ENCODE data around the gene BIN2. TPM values are rescaled to one million over a fixed set of nuclear protein-coding genes. Genes with fewer than 3 reads are reported as not detected.

Gene BIN2
- total RNA-seq, 2 experiments from 2014 or later = 0.88 to 14.7 TPM

GRCh38 chr12:51348116-51348515 is 24.1 kb upstream of the BIN2 start:
- peaks cover 4% of the 10 kb centered on the region for H3K4me1 ChIP-seq (ENCODE audit: insufficient read depth, low read length, poor library complexity, severe bottlenecking)
- POLR2A ChIA-PET = interaction anchor here (0.6 kb wide), 1 partner anchor 14 kb away, joined by 4 read pairs; no protein-coding TSS in a partner anchor
- no peaks in the 10 kb centered on the region for H3K9me2 ChIP-seq (ENCODE audit: insufficient read depth, low read length)
- no peak overlapping the region for H3K4me3 ChIP-seq (ENCODE audit: low read depth, low read length, poor library complexity, severe bottlenecking)
- no peak overlapping the region for H2AFZ ChIP-seq (ENCODE audit: low read length)
- BruUV-seq (replicated peaks) = no TSS peak
- no peak for DNase-seq (ENCODE audit: low spot score)
- H4K20me1 ChIP-seq (ENCODE audit: insufficient read depth, low read length) = no peaks in the 10 kb centered on the region
- H3K4me2 ChIP-seq (ENCODE audit: low read length) = no peak overlapping the region
- CTCF ChIA-PET (ENCODE audit: unreplicated experiment) = no interaction called here
- intact Hi-C loops (cut with micrococcal nuclease; ENCODE audit: unreplicated experiment) = loop anchor here (10.0 kb wide), 1 partner anchor 583 kb away; the partner anchor contains the start of gene ATF1
- no peak overlapping the region for H3K27ac ChIP-seq (ENCODE audit: low read depth, low read length, poor library complexity, severe bottlenecking)
- no peaks in the 10 kb centered on the region for H3K9me3 ChIP-seq (ENCODE audit: low read length)
- H3K36me3 ChIP-seq (ENCODE audit: insufficient read depth, low read length) = no peaks in the 10 kb centered on the region
- no peaks in the 10 kb centered on the region for H3K79me2 ChIP-seq (ENCODE audit: insufficient read depth, low read depth, low read length)
- TF ChIP-seq CTCF (conservative IDR thresholded peaks at IDR 0.05; ENCODE audit: low read length) (no peak), EZH2phosphoT487 (IDR thresholded peaks at IDR 0.05; ENCODE audit: borderline replicate concordance, low read depth, low read length) (no peak)

GRCh38 chr12:51346581-51346980 is 22.6 kb upstream of the BIN2 start, which contains the start of gene CELA1:
CELA1 (minus strand) TSS chr12:51346679; CDS start chr12:51346638, 41 bp downstream.
- POLR2A ChIA-PET = no interaction called here
- no peak for TF ChIP-seq CTCF (conservative IDR thresholded peaks at IDR 0.05; ENCODE audit: low read length)
- TF ChIP-seq EZH2phosphoT487 (IDR thresholded peaks at IDR 0.05; ENCODE audit: borderline replicate concordance, low read depth, low read length) = no peak
- BruUV-seq (replicated peaks) = no TSS peak

DNA sequence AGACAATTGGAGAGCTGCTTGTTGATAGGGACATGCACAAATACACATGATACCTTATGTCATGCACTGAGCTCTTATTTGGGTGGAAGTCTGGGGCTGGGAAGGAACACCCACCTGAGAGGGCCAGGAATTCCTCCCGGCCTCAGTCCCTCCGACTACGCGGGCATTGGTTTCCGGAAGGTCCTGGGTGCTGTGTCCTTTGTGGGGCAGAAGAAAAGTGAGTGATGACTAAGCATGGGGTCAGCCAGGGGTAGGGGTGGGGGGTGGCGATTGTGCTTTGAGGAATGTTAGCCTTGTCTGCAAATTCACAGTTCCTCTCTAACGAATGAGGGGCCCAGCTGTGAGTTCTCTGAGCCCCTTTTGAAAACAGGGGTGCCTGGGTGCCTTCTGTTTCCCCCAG is 21.7 kb upstream of the BIN2 start:
- Histone ChIP-seq H3K4me2 (ENCODE audit: low read length) (no peak overlapping the region), H2AFZ (ENCODE audit: low read length) (no peak overlapping the region), H3K27ac (ENCODE audit: low read depth, low read length, poor library complexity, severe bottlenecking) (no peak overlapping the region), H4K20me1 (ENCODE audit: insufficient read depth, low read length) (no peaks in the 10 kb centered on the region), H3K4me3 (ENCODE audit: low read depth, low read length, poor library complexity, severe bottlenecking) (no peak overlapping the region), H3K36me3 (ENCODE audit: insufficient read depth, low read length) (no peaks in the 10 kb centered on the region), H3K9me2 (ENCODE audit: insufficient read depth, low read length) (no peaks in the 10 kb centered on the region), H3K79me2 (ENCODE audit: insufficient read depth, low read depth, low read length) (no peaks in the 10 kb centered on the region), H3K9me3 (ENCODE audit: low read length) (no peaks in the 10 kb centered on the region), H3K4me1 (ENCODE audit: insufficient read depth, low read length, poor library complexity, severe bottlenecking) (peaks cover 9% of the 10 kb centered on the region)
- ChIA-PET CTCF (ENCODE audit: unreplicated experiment) (no interaction called here), POLR2A (interaction anchor here (0.6 kb wide), 1 partner anchor 12 kb away, joined by 3 read pairs; no protein-coding TSS in a partner anchor)
- TF ChIP-seq EZH2phosphoT487 (IDR thresholded peaks at IDR 0.05; ENCODE audit: borderline replicate concordance, low read depth, low read length) = no peak
- no peak for TF ChIP-seq CTCF (conservative IDR thresholded peaks at IDR 0.05; ENCODE audit: low read length)
- intact Hi-C loops (cut with micrococcal nuclease; ENCODE audit: unreplicated experiment) = loop anchor here (10.0 kb wide), 1 partner anchor 581 kb away; the partner anchor contains the start of gene ATF1
- DNase-seq (ENCODE audit: low spot score) = no peak
- BruUV-seq (replicated peaks) = no TSS peak

More at GRCh38 chr12:51346581-51346980, 22.6 kb upstream of the BIN2 start, which contains the start of gene CELA1:
- H4K20me1 ChIP-seq (ENCODE audit: insufficient read depth, low read length) = no peaks in the 10 kb centered on the region
- no peaks in the 10 kb centered on the region for H3K9me2 ChIP-seq (ENCODE audit: insufficient read depth, low read length)
- H3K4me1 ChIP-seq (ENCODE audit: insufficient read depth, low read length, poor library complexity, severe bottlenecking) = peaks cover 9% of the 10 kb centered on the region
- no peak for DNase-seq (ENCODE audit: low spot score)
- H3K27ac ChIP-seq (ENCODE audit: low read depth, low read length, poor library complexity, severe bottlenecking) = no peak within 1 kb of the TSS
- no peak within 1 kb of the TSS for H3K4me3 ChIP-seq (ENCODE audit: low read depth, low read length, poor library complexity, severe bottlenecking)
- H3K36me3 ChIP-seq (ENCODE audit: insufficient read depth, low read length) = no peaks in the 10 kb centered on the region
- H3K9me3 ChIP-seq (ENCODE audit: low read length) = no peaks in the 10 kb centered on the region
- H2AFZ ChIP-seq (ENCODE audit: low read length) = no peak within 1 kb of the TSS
- no peaks in the 10 kb centered on the region for H3K79me2 ChIP-seq (ENCODE audit: insufficient read depth, low read depth, low read length)
- no peak within 1 kb of the TSS for H3K4me2 ChIP-seq (ENCODE audit: low read length)
- CTCF ChIA-PET (ENCODE audit: unreplicated experiment) = no interaction called here
- intact Hi-C loops (cut with micrococcal nuclease; ENCODE audit: unreplicated experiment) = loop anchor here (10.0 kb wide), 1 partner anchor 582 kb away; the partner anchor contains the start of gene ATF1
